Gastroesophageal sphincter (tissue), 3 donors: ENCODE data around the gene CDX2.

Source experiments
- EP300 ChIP-seq: sonication (generic); formaldehyde crosslinking; IDR thresholded peaks from one replicate; pipeline ENCODE4 v1.6.1; 2017; ENCODE audit warnings: antibody characterized with exemption, mild to moderate bottlenecking
- POLR2A ChIP-seq, 2 donors: fragments of 450-650 bp; IDR thresholded peaks; one replicate each; pipeline ENCODE4 v1.6.1; 2017; ENCODE audit warnings: antibody characterized with exemption in 2 of 2, mild to moderate bottlenecking in 2 of 2, moderate library complexity in 1 of 2
- POLR2AphosphoS5 ChIP-seq: sonication (generic); formaldehyde crosslinking; IDR thresholded peaks from one replicate; pipeline ENCODE4 v1.6.1; 2017; ENCODE audit warnings: antibody characterized with exemption
- TF ChIP-seq, protein P1 (sequence below), 4 experiments: fragments of 200-600 bp in 2 of 4; fragments of 450-650 bp in 2 of 4; sonication (generic) in 1 of 4; IDR thresholded peaks; one replicate each; pipeline ENCODE4 v1.5.1; 2017 to 2019; ENCODE audit warnings: antibody characterized with exemption in 4 of 4, mild to moderate bottlenecking in 2 of 4, moderate library complexity in 2 of 4

DNA sequence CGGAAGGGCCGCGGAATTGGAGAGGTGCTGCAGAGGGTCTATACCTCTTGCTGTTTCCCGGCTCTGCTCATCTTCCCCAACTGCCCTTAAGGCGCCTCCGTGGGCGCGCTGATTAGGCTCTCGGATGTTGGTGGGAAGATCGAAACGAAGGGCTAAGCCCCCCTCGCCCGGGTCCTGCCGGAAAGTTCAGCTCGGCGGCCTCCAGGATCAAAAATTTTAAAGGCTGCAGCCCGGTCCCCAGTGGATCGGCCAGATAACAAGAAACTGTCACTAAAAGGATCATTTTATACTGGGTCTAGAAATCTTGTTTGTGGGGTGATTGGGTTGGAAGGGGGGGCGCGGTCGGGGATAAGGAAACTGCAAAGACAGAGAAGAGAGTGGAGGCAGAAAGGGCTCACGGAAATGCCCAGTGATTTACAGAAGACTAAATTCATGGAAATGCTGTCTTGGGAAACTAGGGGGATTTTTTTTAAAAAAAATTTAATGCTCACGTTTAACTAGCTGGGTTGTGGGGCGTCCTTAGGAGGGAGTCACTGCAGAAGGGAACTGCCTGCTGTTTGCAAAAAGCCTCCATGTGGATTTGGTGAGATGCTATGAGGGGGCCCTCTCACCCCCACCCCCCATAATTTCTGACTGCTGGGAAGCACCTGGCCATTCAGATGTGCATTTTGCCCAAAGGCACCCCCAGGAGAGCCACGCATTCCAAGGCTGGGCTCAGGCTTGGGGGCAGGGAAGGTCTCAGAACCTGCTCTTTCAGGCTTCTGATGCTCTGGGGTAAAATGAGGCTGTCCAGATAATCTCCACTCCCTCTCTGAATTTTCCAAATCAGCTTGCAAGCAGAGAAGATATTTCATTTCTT is 7.7 kb downstream of the CDX2 start:
- TF ChIP-seq, protein P1, sequence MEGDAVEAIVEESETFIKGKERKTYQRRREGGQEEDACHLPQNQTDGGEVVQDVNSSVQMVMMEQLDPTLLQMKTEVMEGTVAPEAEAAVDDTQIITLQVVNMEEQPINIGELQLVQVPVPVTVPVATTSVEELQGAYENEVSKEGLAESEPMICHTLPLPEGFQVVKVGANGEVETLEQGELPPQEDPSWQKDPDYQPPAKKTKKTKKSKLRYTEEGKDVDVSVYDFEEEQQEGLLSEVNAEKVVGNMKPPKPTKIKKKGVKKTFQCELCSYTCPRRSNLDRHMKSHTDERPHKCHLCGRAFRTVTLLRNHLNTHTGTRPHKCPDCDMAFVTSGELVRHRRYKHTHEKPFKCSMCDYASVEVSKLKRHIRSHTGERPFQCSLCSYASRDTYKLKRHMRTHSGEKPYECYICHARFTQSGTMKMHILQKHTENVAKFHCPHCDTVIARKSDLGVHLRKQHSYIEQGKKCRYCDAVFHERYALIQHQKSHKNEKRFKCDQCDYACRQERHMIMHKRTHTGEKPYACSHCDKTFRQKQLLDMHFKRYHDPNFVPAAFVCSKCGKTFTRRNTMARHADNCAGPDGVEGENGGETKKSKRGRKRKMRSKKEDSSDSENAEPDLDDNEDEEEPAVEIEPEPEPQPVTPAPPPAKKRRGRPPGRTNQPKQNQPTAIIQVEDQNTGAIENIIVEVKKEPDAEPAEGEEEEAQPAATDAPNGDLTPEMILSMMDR (IDR thresholded peaks at IDR 0.05): no peak
- TF ChIP-seq EP300: no peak
- TF ChIP-seq POLR2AphosphoS5: no peak
- TF ChIP-seq POLR2A (IDR thresholded peaks at IDR 0.05): no peak
